ENCODE measurements around the gene PHYKPL. TPM values are rescaled to one million over a fixed set of nuclear protein-coding genes. Genes with fewer than 3 reads are reported as not detected.
"Not testable (repeated sequence)": the region's sequence is repeated elsewhere in the genome, so short reads cannot be mapped to it uniquely, and the experiment has no call there.

PHYKPL gene
- polyA plus RNA-seq, 6 donors from 2014 or later: 42.4 to 72.9 (median 53.3) TPM

- peaks cover 0 to 3% (median 0%) of the 10 kb centered on the region in 7 donors for H3K9me3 Mint-ChIP-seq
- peaks cover 17 to 43% (median 27%) of the 10 kb centered on the region in 3 donors for H3K4me1 Mint-ChIP-seq
- peak; percentile 61 for DNase-seq
- H3K36me3 Mint-ChIP-seq: peaks cover 12 to 25% of the 10 kb centered on the region in 2 donors
- ATAC-seq (ENCODE audit: low read depth in 2 of 2): peak; percentile 28 to 30
- peaks cover 0 to 5% (median 0%) of the 10 kb centered on the region in 3 donors for H3K27me3 Mint-ChIP-seq
- H3K4me3 Mint-ChIP-seq: peak overlapping the region; percentile 64 to 99 (median 93)
- peak overlapping the region in 5 of 6 donors; percentile 70 to 100 (median 87) for H3K27ac Mint-ChIP-seq
These were observed 27.5 kb downstream of the PHYKPL start for GRCh38 chr5:178204935-178205748.

GRCh38 chr5:178204182-178204934 is 28.2 kb downstream of the PHYKPL start, which contains the start of gene HNRNPAB:
Gene HNRNPAB, plus strand, starts transcription at chr5:178204533. Its CDS starts 305 bp downstream, at chr5:178204838.
- Mint-ChIP-seq H3K27me3 (peaks cover 0 to 5% (median 0%) of the 10 kb centered on the region in 3 donors), H3K4me1 (peaks cover 17 to 36% (median 27%) of the 10 kb centered on the region in 3 donors), H3K9me3 (peaks cover 0 to 3% (median 0%) of the 10 kb centered on the region in 7 donors), H3K27ac (peak within 1 kb of the TSS; percentile 75 to 100 (median 100)), H3K36me3 (peaks cover 5 to 18% of the 10 kb centered on the region in 2 donors), H3K4me3 (peak within 1 kb of the TSS; percentile 95 to 99 (median 98))
- ATAC-seq (ENCODE audit: low read depth in 2 of 2) (peak; percentile 84 to 87), DNase-seq (peak; percentile 94)

GRCh38 chr5:178203670-178204181 is 28.9 kb downstream of the PHYKPL start:
- peaks cover 0 to 15% of the 10 kb centered on the region in 2 donors for H3K36me3 Mint-ChIP-seq
- H3K27me3 Mint-ChIP-seq: peaks cover 0 to 5% (median 0%) of the 10 kb centered on the region in 3 donors
- H3K4me3 Mint-ChIP-seq: peak overlapping the region; percentile 95 to 99 (median 98)
- H3K4me1 Mint-ChIP-seq: peaks cover 17 to 32% (median 27%) of the 10 kb centered on the region in 3 donors
- DNase-seq (no peak), ATAC-seq (ENCODE audit: low read depth in 2 of 2) (peak; percentile 11 to 18)
- H3K9me3 Mint-ChIP-seq: peaks cover 0 to 3% (median 0%) of the 10 kb centered on the region in 7 donors
- H3K27ac Mint-ChIP-seq: peak overlapping the region in 5 of 6 donors; percentile 29 to 100 (median 100)

- Mint-ChIP-seq H3K36me3 (peaks cover 0 to 7% of the 10 kb centered on the region in 2 donors), H3K4me1 (peaks cover 13 to 24% (median 20%) of the 10 kb centered on the region in 3 donors), H3K27ac (peak overlapping the region in 1 of 6 donors; percentile 42), H3K4me3 (peak overlapping the region; percentile 2 to 86 (median 76)), H3K9me3 (peaks cover 0 to 3% (median 0%) of the 10 kb centered on the region in 7 donors), H3K27me3 (peaks cover 0 to 5% (median 0%) of the 10 kb centered on the region in 3 donors)
- DNase-seq (no peak), ATAC-seq (ENCODE audit: low read depth in 2 of 2) (no peak)
These were observed 30.1 kb downstream of the PHYKPL start for GRCh38 chr5:178202541-178202940.

- Mint-ChIP-seq H3K27me3 (peaks cover 0 to 5% (median 0%) of the 10 kb centered on the region in 3 donors), H3K4me1 (peaks cover 13 to 18% (median 15%) of the 10 kb centered on the region in 3 donors), H3K27ac (no peak overlapping the region), H3K36me3 (peaks cover 0 to 7% of the 10 kb centered on the region in 2 donors), H3K4me3 (peak overlapping the region in 3 of 8 donors; percentile 29 to 74 (median 64)), H3K9me3 (peaks cover 0 to 3% (median 0%) of the 10 kb centered on the region in 7 donors)
- DNase-seq (no peak), ATAC-seq (ENCODE audit: low read depth in 2 of 2) (no peak)
These were observed 30.7 kb downstream of the PHYKPL start for GRCh38 chr5:178201927-178202235.

- H3K27ac Mint-ChIP-seq: no peak overlapping the region
- ATAC-seq (ENCODE audit: low read depth in 2 of 2): no peak
- peak overlapping the region in 2 of 8 donors; percentile 64 to 74 for H3K4me3 Mint-ChIP-seq
- H3K36me3 Mint-ChIP-seq: peaks cover 0 to 7% of the 10 kb centered on the region in 2 donors
- peaks cover 0 to 3% (median 0%) of the 10 kb centered on the region in 7 donors for H3K9me3 Mint-ChIP-seq
- no peak for DNase-seq
- peaks cover 10 to 13% (median 10%) of the 10 kb centered on the region in 3 donors for H3K4me1 Mint-ChIP-seq
- peaks cover 0 to 5% (median 0%) of the 10 kb centered on the region in 3 donors for H3K27me3 Mint-ChIP-seq
These were observed 31.2 kb downstream of the PHYKPL start for GRCh38 chr5:178201221-178201926.

GRCh38 chr5:178199581-178200434 is 32.8 kb downstream of the PHYKPL start:
- peaks cover 0 to 11% (median 3%) of the 10 kb centered on the region in 3 donors for H3K27me3 Mint-ChIP-seq
- peak overlapping the region in 2 of 8 donors; percentile 56 to 69 for H3K4me3 Mint-ChIP-seq
- no peak for DNase-seq
- H3K27ac Mint-ChIP-seq: no peak overlapping the region
- peaks cover 0 to 5% (median 4%) of the 10 kb centered on the region in 3 donors for H3K4me1 Mint-ChIP-seq
- H3K36me3 Mint-ChIP-seq: peaks cover 0 to 7% of the 10 kb centered on the region in 2 donors
- peaks cover 0 to 3% (median 0%) of the 10 kb centered on the region in 7 donors for H3K9me3 Mint-ChIP-seq
- ATAC-seq (ENCODE audit: low read depth in 2 of 2): no peak

- no peak for DNase-seq
- H3K36me3 Mint-ChIP-seq: no peaks in the 10 kb centered on the region
- no peaks in the 10 kb centered on the region for H3K4me1 Mint-ChIP-seq
- peak overlapping the region in 1 of 6 donors; percentile 56 for H3K27ac Mint-ChIP-seq
- ATAC-seq (ENCODE audit: low read depth in 2 of 2): no peak
- H3K27me3 Mint-ChIP-seq: peaks cover 6 to 16% (median 12%) of the 10 kb centered on the region in 3 donors
- H3K9me3 Mint-ChIP-seq: no peaks in the 10 kb centered on the region
- peak overlapping the region in 1 of 8 donors; percentile 60 for H3K4me3 Mint-ChIP-seq
These were observed 33.9 kb downstream of the PHYKPL start for GRCh38 chr5:178198706-178199105.

GRCh38 chr5:178198151-178198550 is 34.5 kb downstream of the PHYKPL start:
- not testable (repeated sequence) for DNase-seq; H3K36me3 Mint-ChIP-seq; H3K27ac Mint-ChIP-seq; H3K4me1 Mint-ChIP-seq; H3K4me3 Mint-ChIP-seq; ATAC-seq (ENCODE audit: low read depth in 2 of 2); H3K9me3 Mint-ChIP-seq
- peaks cover 11 to 21% (median 18%) of the 10 kb centered on the region in 3 donors for H3K27me3 Mint-ChIP-seq

GRCh38 chr5:178196986-178197385 is 35.6 kb downstream of the PHYKPL start:
- Mint-ChIP-seq H3K36me3 (no peaks in the 10 kb centered on the region), H3K4me3 (no peak overlapping the region), H3K4me1 (no peaks in the 10 kb centered on the region), H3K9me3 (no peaks in the 10 kb centered on the region), H3K27me3 (peaks cover 16 to 33% (median 28%) of the 10 kb centered on the region in 3 donors), H3K27ac (no peak overlapping the region)
- DNase-seq (no peak), ATAC-seq (ENCODE audit: low read depth in 2 of 2) (no peak)

GRCh38 chr5:178196281-178196812 is 36.3 kb downstream of the PHYKPL start:
- DNase-seq: no peak
- H3K9me3 Mint-ChIP-seq: no peaks in the 10 kb centered on the region
- no peak overlapping the region for H3K27ac Mint-ChIP-seq
- H3K4me3 Mint-ChIP-seq: peak overlapping the region in 1 of 8 donors; percentile 47
- peaks cover 16 to 33% (median 29%) of the 10 kb centered on the region in 3 donors for H3K27me3 Mint-ChIP-seq
- H3K4me1 Mint-ChIP-seq: no peaks in the 10 kb centered on the region
- ATAC-seq (ENCODE audit: low read depth in 2 of 2): no peak
- H3K36me3 Mint-ChIP-seq: no peaks in the 10 kb centered on the region
